AG04450 (cell line): ENCODE measurements around the gene RANBP1. TPM values are rescaled to one million over a fixed set of nuclear protein-coding genes. Genes with fewer than 3 reads are reported as not detected.
A peak's percentile ranks its signal among the peaks of the same experiment; 100 is the strongest.

ENCODE experiments used
- CTCF ChIA-PET: fragments of 300-600, 350-600 bp; formaldehyde crosslinking; extraction: SDS; loops from one replicate; lab custom pipeline; 2022; ENCODE audit warnings: antibody characterized with exemption, inconsistent platforms; lab: Charles Lee
- POLR2A ChIA-PET: fragments of 350-600 bp; formaldehyde crosslinking; extraction: SDS; loops from one replicate; lab custom pipeline; 2021; ENCODE audit warnings: antibody characterized with exemption, inconsistent platforms; lab: Yijun Ruan, JAX
- DNase-seq: peaks from one replicate; pipeline ENCODE4 v3.0.0-alpha.2; 2011; ENCODE audit warnings: low read depth, low spot score
- H3K27ac ChIP-seq: one replicate; pipeline ENCODE4 v1.5.1; 2012; ENCODE audit warnings: low read depth, low read length, control low read depth
- H3K27me3 ChIP-seq: one replicate; pipeline ENCODE4 v1.6.0; 2012; ENCODE audit warnings: low read length; ENCODE audit not compliant: control insufficient read depth, insufficient read depth
- H3K4me3 ChIP-seq: 2 replicates; pipeline ENCODE4 v1.5.1; 2011; ENCODE audit warnings: mild to moderate bottlenecking, low read depth, low read length, control low read depth
- H3K9me3 ChIP-seq: 2 replicates; pipeline ENCODE4 v1.5.1; 2012; ENCODE audit warnings: low read length; ENCODE audit not compliant: control insufficient read depth, insufficient read depth
- polyA plus RNA-seq: library from polyadenylated mRNA; depleted of rRNA; stranded (reverse); fragments of >200 nt; gene quantifications from 2 replicates; pipeline ENCODE4 v1.2.3, GENCODE V29; 2011
- TF ChIP-seq, protein P1 (sequence below): IDR thresholded peaks from 2 replicates; pipeline ENCODE4 v1.5.1; 2011; ENCODE audit warnings: low read depth, low read length, control low read depth, inconsistent platforms

RANBP1 gene
- polyA plus RNA-seq, 1 experiment, result 154 TPM

DNA sequence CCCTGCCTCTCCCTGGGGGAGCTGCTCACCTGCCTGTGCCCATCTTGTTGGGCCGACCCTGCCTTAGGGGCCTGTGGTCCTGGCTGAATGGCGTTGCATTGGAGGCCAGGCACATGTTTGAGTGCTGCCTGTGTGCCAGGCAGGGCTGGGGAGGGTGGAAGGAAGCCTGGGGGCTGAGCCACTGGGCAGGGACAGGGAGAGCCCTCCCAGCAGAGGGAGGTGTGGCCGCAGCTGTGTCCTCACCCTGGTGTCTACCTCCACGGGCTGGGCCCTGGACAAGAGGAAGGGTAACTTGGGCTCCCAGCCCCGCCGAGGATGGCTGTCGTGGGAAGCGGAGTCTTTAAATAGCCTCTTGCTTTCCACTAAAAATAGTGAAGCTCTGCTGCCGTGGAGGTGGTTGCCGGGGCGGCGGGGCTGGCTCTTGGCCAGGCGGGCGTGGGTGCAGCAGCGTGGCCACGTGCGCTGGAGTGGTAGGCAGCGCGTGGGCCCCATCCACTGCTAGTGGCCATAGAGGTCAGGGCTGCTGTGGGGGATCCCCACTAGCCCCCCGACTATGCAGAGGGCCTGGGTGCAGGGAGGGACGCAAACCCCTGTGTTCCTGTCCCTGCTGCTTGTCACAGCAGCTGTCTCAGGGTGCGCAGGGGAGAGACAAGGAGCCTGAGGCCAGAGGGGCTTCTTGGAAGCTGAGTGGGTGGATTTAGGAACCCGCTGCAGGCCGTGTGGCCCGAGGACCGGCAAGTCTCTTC, 21.9 kb downstream of the RANBP1 start:
- TF ChIP-seq, protein P1, sequence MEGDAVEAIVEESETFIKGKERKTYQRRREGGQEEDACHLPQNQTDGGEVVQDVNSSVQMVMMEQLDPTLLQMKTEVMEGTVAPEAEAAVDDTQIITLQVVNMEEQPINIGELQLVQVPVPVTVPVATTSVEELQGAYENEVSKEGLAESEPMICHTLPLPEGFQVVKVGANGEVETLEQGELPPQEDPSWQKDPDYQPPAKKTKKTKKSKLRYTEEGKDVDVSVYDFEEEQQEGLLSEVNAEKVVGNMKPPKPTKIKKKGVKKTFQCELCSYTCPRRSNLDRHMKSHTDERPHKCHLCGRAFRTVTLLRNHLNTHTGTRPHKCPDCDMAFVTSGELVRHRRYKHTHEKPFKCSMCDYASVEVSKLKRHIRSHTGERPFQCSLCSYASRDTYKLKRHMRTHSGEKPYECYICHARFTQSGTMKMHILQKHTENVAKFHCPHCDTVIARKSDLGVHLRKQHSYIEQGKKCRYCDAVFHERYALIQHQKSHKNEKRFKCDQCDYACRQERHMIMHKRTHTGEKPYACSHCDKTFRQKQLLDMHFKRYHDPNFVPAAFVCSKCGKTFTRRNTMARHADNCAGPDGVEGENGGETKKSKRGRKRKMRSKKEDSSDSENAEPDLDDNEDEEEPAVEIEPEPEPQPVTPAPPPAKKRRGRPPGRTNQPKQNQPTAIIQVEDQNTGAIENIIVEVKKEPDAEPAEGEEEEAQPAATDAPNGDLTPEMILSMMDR, result no peak
- POLR2A ChIA-PET, result no interaction called here
- no peak for DNase-seq
- no peak overlapping the region for H3K27ac ChIP-seq
- CTCF ChIA-PET, result no interaction called here
- no peaks in the 10 kb centered on the region; the same call in 1 of the 2 replicates for H3K9me3 ChIP-seq
- H3K27me3 ChIP-seq, result no peaks in the 10 kb centered on the region
- H3K4me3 ChIP-seq, result no peak overlapping the region

DNA sequence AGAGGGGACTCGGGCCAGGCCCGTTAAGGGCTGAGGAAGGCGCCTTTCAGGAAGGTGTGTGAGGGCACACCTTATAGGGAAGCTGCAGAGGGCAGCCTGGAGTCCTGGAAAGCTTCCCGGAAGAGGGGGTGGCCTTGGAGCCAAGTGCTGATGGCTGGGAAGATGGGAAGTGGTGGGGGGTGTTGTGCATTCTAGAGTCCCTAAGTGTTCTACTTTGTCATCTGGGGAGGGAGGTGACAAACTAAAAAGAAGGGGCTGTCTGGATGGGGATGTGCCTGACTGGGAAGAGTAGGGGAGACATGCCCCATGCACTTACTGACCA, 22.5 kb downstream of the RANBP1 start:
- CTCF ChIA-PET, result no interaction called here
- DNase-seq, result no peak
- H3K9me3 ChIP-seq, result no peaks in the 10 kb centered on the region; the same call in 1 of the 2 replicates
- H3K27me3 ChIP-seq, result no peaks in the 10 kb centered on the region
- POLR2A ChIA-PET, result no interaction called here
- H3K27ac ChIP-seq, result no peak overlapping the region
- TF ChIP-seq, protein P1, result 0 out of 2 replicates have a peak, but pooled peaks have one; percentile 3
- H3K4me3 ChIP-seq, result no peak overlapping the region

DNA sequence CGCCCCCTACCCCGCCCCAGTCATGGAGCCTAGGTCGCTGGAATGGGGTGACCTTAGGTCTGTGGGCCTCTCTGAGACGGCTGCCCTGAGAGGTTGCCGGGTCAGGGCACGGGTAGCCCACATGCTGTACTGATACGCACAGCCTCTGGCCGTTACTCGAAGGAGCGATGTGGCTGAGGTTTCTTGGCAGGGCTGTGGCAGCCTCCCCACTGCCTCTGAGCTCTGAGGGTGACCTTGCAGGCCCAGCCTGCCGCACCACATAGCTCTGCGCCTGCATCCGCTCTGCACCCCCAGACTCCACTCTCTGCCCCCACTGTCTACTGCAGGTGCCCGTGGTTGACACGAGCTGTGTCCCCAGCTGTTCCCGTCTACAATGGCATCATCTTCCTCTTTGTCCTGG, 23.0 kb downstream of the RANBP1 start:
- no peak for DNase-seq
- Histone ChIP-seq H3K9me3 (no peaks in the 10 kb centered on the region; the same call in 1 of the 2 replicates), H3K27ac (no peak overlapping the region), H3K27me3 (no peaks in the 10 kb centered on the region), H3K4me3 (no peak overlapping the region)
- ChIA-PET CTCF (no interaction called here), POLR2A (no interaction called here)
- TF ChIP-seq, protein P1, result no peak

DNA sequence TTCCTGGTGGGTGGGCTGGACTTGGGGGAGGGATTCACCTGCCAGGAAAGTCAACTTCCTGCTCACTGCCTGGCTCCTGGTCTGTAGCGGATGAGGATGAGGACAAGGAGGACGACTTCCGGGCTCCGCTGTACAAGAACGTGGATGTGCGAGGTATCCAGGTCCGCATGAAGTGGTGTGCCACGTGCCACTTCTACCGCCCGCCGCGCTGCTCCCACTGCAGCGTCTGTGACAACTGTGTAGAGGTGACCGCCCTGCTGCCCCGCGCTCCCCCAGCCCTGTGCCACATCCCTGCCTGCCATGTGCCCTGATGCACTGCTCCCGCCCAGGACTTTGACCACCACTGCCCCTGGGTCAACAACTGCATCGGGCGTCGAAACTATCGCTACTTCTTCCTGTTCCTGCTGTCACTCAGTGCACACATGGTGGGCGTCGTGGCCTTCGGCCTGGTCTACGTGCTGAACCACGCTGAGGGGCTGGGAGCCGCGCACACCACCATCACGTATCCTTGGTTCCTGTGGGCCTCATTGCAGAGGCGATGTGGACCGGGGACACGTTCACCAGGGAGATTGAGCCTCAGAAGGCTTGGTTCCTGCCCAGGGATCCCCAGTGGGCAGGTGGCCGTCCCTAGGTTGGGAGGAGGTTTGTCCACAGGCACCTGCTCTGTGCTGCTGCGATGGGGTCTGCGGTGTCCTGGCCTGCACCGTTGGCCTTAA, 23.6 kb downstream of the RANBP1 start:
- CTCF ChIA-PET, result no interaction called here
- Histone ChIP-seq H3K27me3 (no peaks in the 10 kb centered on the region), H3K9me3 (no peaks in the 10 kb centered on the region; the same call in 1 of the 2 replicates), H3K27ac (no peak overlapping the region), H3K4me3 (no peak overlapping the region)
- POLR2A ChIA-PET, result no interaction called here
- DNase-seq, result no peak
- TF ChIP-seq, protein P1, result no peak

DNA sequence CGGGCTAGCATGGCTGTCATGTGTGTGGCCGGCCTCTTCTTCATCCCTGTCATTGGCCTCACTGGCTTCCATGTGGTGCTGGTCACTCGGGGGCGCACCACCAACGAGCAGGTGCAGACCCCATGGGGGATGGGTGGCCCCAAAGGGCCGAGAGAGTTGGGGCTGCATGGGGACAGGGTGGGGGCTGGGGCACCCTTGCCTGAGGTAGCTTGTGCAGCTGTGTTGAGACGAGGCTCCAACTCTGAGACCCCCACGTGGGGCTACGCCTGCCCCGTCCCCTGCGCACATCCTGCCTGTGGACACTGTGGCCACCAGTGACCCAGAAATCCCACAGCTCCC, 24.2 kb downstream of the RANBP1 start:
- no peak for DNase-seq
- Histone ChIP-seq H3K27me3 (no peaks in the 10 kb centered on the region), H3K9me3 (no peaks in the 10 kb centered on the region; the same call in 1 of the 2 replicates), H3K4me3 (no peak overlapping the region), H3K27ac (no peak overlapping the region)
- POLR2A ChIA-PET, result no interaction called here
- TF ChIP-seq, protein P1, result no peak
- CTCF ChIA-PET, result no interaction called here
